HCT116 (cell line): ENCODE data around the gene CKM. TPM values are rescaled to one million over a fixed set of nuclear protein-coding genes. Genes with fewer than 3 reads are reported as not detected.

Experiments used
- ATAC-seq: fragments of 200-7000 bp; cut with Tn5 transposase; 2 replicates; pipeline ENCODE4 v1.9.1; 2020; ENCODE audit warnings: mild to moderate bottlenecking, moderate library complexity
- BruUV-seq: library from RNA; stranded (reverse); fragments of 400-500 nt; replicated peaks from 2 replicates; lab custom pipeline; 2021; lab: Mats Ljungman, UMichigan
- CTCF ChIA-PET: fragments of 300-600 bp; sonication (Branson Sonifier 250); formaldehyde crosslinking; loops from one replicate; lab custom pipeline; 2021; ENCODE audit warnings: antibody characterized with exemption; lab: Charles Lee
- POLR2A ChIA-PET: fragments of 300-600, 350-600 bp; sonication (Branson Sonifier 250); formaldehyde crosslinking; loops from one replicate; lab custom pipeline; 2021; ENCODE audit warnings: antibody characterized with exemption; lab: Charles Lee
- RAD21 ChIA-PET, 2 experiments: fragments of 300-600 bp; sonication (Branson Sonifier 250); formaldehyde crosslinking; loops; one replicate each; lab custom pipeline; 2023; ENCODE audit warnings: low total read pairs in 2 of 2; ENCODE audit not compliant: uncharacterized antibody in 2 of 2, unreplicated experiment in 2 of 2, low non-redundant PET in 1 of 2; lab: Charles Lee
- DNase-seq: peaks from one replicate; pipeline ENCODE4 v3.0.0-alpha.2; 2010; ENCODE audit warnings: low read depth, low spot score
- H2AFZ ChIP-seq: fragments of 200-600 bp; shearing (Covaris generic), sonication (generic); 2 replicates; pipeline ENCODE4 v1.6.1; 2017; ENCODE audit warnings: low read depth, mixed run types, mixed read lengths, antibody characterized with exemption, low read length; ENCODE audit not compliant: poor library complexity, severe bottlenecking
- H3K27ac ChIP-seq: 2 replicates; pipeline ENCODE4 v1.5.1; 2012; ENCODE audit warnings: low read depth, low read length
- H3K27me3 ChIP-seq: fragments of 200-600 bp; sonication (generic); 2 replicates; pipeline ENCODE4 v1.6.1; 2016; ENCODE audit warnings: mixed run types, low read length, mixed read lengths; ENCODE audit not compliant: insufficient read depth
- H3K36me3 ChIP-seq, 2 experiments: fragments of 200-500 bp in 1 of 2; fragments of 200-600 bp in 1 of 2; sonication (Bioruptor generic) in 1 of 2; sonication (generic) in 1 of 2; 2 replicates each; pipeline versions ENCODE4 v1.5.1 to v1.6.1; 2014 to 2016; ENCODE audit warnings: low read length in 2 of 2, inconsistent platforms in 1 of 2, mixed read lengths in 1 of 2, mixed run types in 1 of 2; ENCODE audit not compliant: insufficient read depth in 2 of 2, control insufficient read depth in 1 of 2
- H3K4me1 ChIP-seq, 2 experiments: fragments of 200-600 bp in 1 of 2; sonication (generic) in 1 of 2; 2 replicates each; pipeline versions ENCODE4 v1.5.1 to v1.6.1; 2012 to 2017; ENCODE audit warnings: low read length in 2 of 2, inconsistent platforms in 1 of 2, mild to moderate bottlenecking in 1 of 2, mixed read lengths in 1 of 2, mixed run types in 1 of 2, moderate library complexity in 1 of 2; ENCODE audit not compliant: insufficient read depth in 2 of 2, control insufficient read depth in 1 of 2
- H3K4me2 ChIP-seq: fragments of 200-600 bp; sonication (generic); 2 replicates; pipeline ENCODE4 v1.6.1; 2017; ENCODE audit warnings: mixed run types, low read length, mixed read lengths
- H3K4me3 ChIP-seq, 2 experiments: fragments of 200-600 bp in 1 of 2; sonication (generic) in 1 of 2; replicated peaks in 1 of 2; 2 replicates each; pipeline ENCODE4 v1.5.1; 2011 to 2016; ENCODE audit warnings: low read length in 2 of 2, control low read depth in 1 of 2, low read depth in 1 of 2, mild to moderate bottlenecking in 1 of 2, mixed read lengths in 1 of 2, mixed run types in 1 of 2
- H3K79me2 ChIP-seq: fragments of 200-600 bp; sonication (generic); 2 replicates; pipeline ENCODE4 v1.6.1; 2017; ENCODE audit warnings: mild to moderate bottlenecking, mixed run types, low read length, moderate library complexity, mixed read lengths; ENCODE audit not compliant: insufficient read depth
- H3K9ac ChIP-seq: fragments of 200-600 bp; sonication (generic); 2 replicates; pipeline ENCODE4 v1.6.1; 2016; ENCODE audit warnings: low read length, mixed read lengths
- H3K9me2 ChIP-seq: fragments of 200-600 bp; sonication (generic), shearing (Covaris generic); 2 replicates; pipeline ENCODE4 v1.6.1; 2017; ENCODE audit warnings: mixed run types, mild to moderate bottlenecking, moderate library complexity; ENCODE audit not compliant: insufficient read depth
- H3K9me3 ChIP-seq, 2 experiments: fragments of 200-500 bp in 1 of 2; fragments of 200-600 bp in 1 of 2; sonication (Bioruptor generic) in 1 of 2; sonication (generic) in 1 of 2; 2 replicates each; pipeline ENCODE4 v1.6.1; 2014 to 2017; ENCODE audit warnings: low read length in 2 of 2, mixed read lengths in 2 of 2, inconsistent platforms in 1 of 2, low read depth in 1 of 2, mild to moderate bottlenecking in 1 of 2, mixed run types in 1 of 2, moderate library complexity in 1 of 2; ENCODE audit not compliant: control insufficient read depth in 1 of 2, insufficient read depth in 1 of 2
- H4K20me1 ChIP-seq: fragments of 200-600 bp; sonication (generic), shearing (Covaris generic); 2 replicates; pipeline ENCODE4 v1.6.1; 2017; ENCODE audit warnings: mixed run types, mild to moderate bottlenecking, moderate library complexity; ENCODE audit not compliant: insufficient read depth
- EGR1 ChIP-seq: IDR thresholded peaks from 2 replicates; pipeline ENCODE4 v1.6.1; 2012; ENCODE audit warnings: low read depth
- ELF1 ChIP-seq: IDR thresholded peaks from 2 replicates; pipeline ENCODE4 v1.6.1; 2012; ENCODE audit warnings: low read depth, borderline replicate concordance
- EZH2 ChIP-seq: fragments of 200-600 bp; sonication (generic); IDR thresholded peaks from 2 replicates; pipeline ENCODE4 v1.6.1; 2017; ENCODE audit warnings: antibody characterized with exemption, mixed run types
- EZH2phosphoT487 ChIP-seq: fragments of 200-600 bp; IDR thresholded peaks from 2 replicates; pipeline ENCODE4 v1.6.1; 2018; ENCODE audit warnings: antibody characterized with exemption, borderline replicate concordance
- JUND ChIP-seq: IDR thresholded peaks from 2 replicates; pipeline ENCODE4 v1.6.1; 2012
- POLR2A ChIP-seq: IDR thresholded peaks from 2 replicates; pipeline ENCODE4 v1.7.0; 2011; ENCODE audit warnings: borderline replicate concordance; ENCODE audit not compliant: insufficient read depth, insufficient read length; ENCODE audit errors: extremely low read depth
- RAD21 ChIP-seq: IDR thresholded peaks from 2 replicates; pipeline ENCODE4 v1.6.1; 2012; ENCODE audit warnings: low read depth, mild to moderate bottlenecking
- SIN3A ChIP-seq: IDR thresholded peaks from 2 replicates; pipeline ENCODE4 v1.6.1; 2012; ENCODE audit warnings: low read depth
- SP1 ChIP-seq: IDR thresholded peaks from 2 replicates; pipeline ENCODE4 v1.6.1; 2012; ENCODE audit warnings: low read depth
- TCF7L2 ChIP-seq: IDR thresholded peaks from 2 replicates; pipeline ENCODE4 v1.7.0; 2011; ENCODE audit warnings: borderline replicate concordance, inconsistent platforms; ENCODE audit not compliant: insufficient read depth, insufficient read length; ENCODE audit errors: extremely low read depth
- YY1 ChIP-seq: IDR thresholded peaks from 2 replicates; pipeline ENCODE4 v1.6.1; 2011; ENCODE audit warnings: low read length, low read depth, moderate library complexity, mild to moderate bottlenecking; ENCODE audit not compliant: insufficient replicate concordance; ENCODE audit errors: extremely low read depth
- intact Hi-C: fragments of 100-400 bp; cut with micrococcal nuclease; formaldehyde crosslinking; loops from 2 replicates; pipeline ENCODE4 v1.10.0; 2022
- total RNA-seq: library from RNA; stranded (reverse); gene quantifications from one replicate; pipeline ENCODE4 v1.2.1, GENCODE V29; 2021; ENCODE audit not compliant: unreplicated experiment
- TF ChIP-seq, protein P1 (sequence below): IDR thresholded peaks from 2 replicates; pipeline ENCODE4 v1.6.1; 2012

Gene CKM
- total RNA-seq, 1 experiment from 2014 or later: not detected

DNA sequence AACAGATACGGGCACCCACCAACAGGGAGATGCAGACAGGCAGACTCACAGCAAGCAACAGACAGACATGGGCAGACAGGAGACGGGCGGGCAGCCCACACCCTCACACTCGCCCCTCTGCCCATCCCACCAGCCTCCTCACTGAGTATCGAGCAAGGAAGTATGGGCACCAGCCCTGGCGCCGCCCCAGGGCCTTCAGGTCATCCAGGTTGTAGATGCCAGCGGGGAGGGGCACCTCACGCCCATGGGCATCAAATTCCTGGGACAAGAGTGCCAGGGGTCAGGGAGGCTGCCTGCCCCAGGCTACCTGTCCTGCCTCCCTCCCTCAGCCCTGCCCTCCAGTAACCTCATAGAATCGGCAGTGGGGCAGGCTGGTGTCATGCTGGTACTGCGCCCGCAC is 42.0 kb upstream of the CKM start:
- ChIA-PET RAD21 (no interaction called here), CTCF (no interaction called here), POLR2A (no interaction called here)
- no peak for ATAC-seq
- intact Hi-C loops: no loop called here
- Histone ChIP-seq H3K9me2 (no peaks in the 10 kb centered on the region), H3K4me3 (no peak overlapping the region), H3K36me3 (peaks cover 4 to 16% of the 10 kb centered on the region in 2 experiments; a peak in 3 of 4 replicates), H3K27ac (no peak overlapping the region), H3K9me3 (no peaks in the 10 kb centered on the region), H2AFZ (no peak overlapping the region), H3K4me1 (peaks cover 0 to 12% of the 10 kb centered on the region in 2 experiments; a peak in 2 of 4 replicates), H4K20me1 (no peaks in the 10 kb centered on the region), H3K79me2 (peaks cover 15% of the 10 kb centered on the region; the same call in 1 of the 2 replicates), H3K9ac (no peak overlapping the region), H3K27me3 (no peaks in the 10 kb centered on the region), H3K4me2 (no peak overlapping the region)
- no peak for DNase-seq
- no peak for TF ChIP-seq POLR2A
- TF ChIP-seq ELF1: no peak
- no peak for TF ChIP-seq EGR1
- no peak for TF ChIP-seq SIN3A
- TF ChIP-seq, protein P1, sequence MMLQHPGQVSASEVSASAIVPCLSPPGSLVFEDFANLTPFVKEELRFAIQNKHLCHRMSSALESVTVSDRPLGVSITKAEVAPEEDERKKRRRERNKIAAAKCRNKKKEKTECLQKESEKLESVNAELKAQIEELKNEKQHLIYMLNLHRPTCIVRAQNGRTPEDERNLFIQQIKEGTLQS: no peak
- no peak for TF ChIP-seq YY1
- TF ChIP-seq EZH2: no peak
- TF ChIP-seq RAD21: no peak
- no peak for TF ChIP-seq EZH2phosphoT487
- no peak for TF ChIP-seq TCF7L2
- BruUV-seq: no TSS peak

GRCh38 chr19:45363861-45364459 is 41.3 kb upstream of the CKM start:
- Histone ChIP-seq H3K27ac (no peak overlapping the region), H3K79me2 (peaks cover 9% of the 10 kb centered on the region; the same call in 1 of the 2 replicates), H3K4me1 (peaks cover 0 to 4% of the 10 kb centered on the region in 2 experiments; a peak in 1 of 4 replicates), H3K9ac (no peak overlapping the region)
- DNase-seq: no peak
- TF ChIP-seq JUND (no peak), SP1 (no peak)
- TF ChIP-seq, all 23 proteins: peak for 0
- H3K4me3 ChIP-seq: no peak overlapping the region
- no TSS peak for BruUV-seq
- POLR2A ChIA-PET: no interaction called here
- no peaks in the 10 kb centered on the region for H3K9me3 ChIP-seq
- H3K9me2 ChIP-seq: no peaks in the 10 kb centered on the region
- no peaks in the 10 kb centered on the region for H3K27me3 ChIP-seq
- ATAC-seq: no peak
- RAD21 ChIA-PET: no interaction called here
- H4K20me1 ChIP-seq: no peaks in the 10 kb centered on the region
- H3K36me3 ChIP-seq: peaks cover 4 to 16% of the 10 kb centered on the region in 2 experiments; a peak in 3 of 4 replicates
- H2AFZ ChIP-seq: no peak overlapping the region
- H3K4me2 ChIP-seq: no peak overlapping the region
- intact Hi-C loops: no loop called here
- CTCF ChIA-PET: no interaction called here
